KBM-7 (cell line): Measurements from ENCODE around the gene WFS1.

Source experiments
- DNase-seq: peaks from one replicate; pipeline ENCODE4 v3.0.0-alpha.2; 2015
- in situ Hi-C: fragments of 300-500 bp; cut with MboI; formaldehyde crosslinking; loops from 2 replicates; pipeline ENCODE4 v1.14.3; 2020; ENCODE audit warnings: low sequenced_read_pairs, low pct_unique_long_range_greater_than_20kb, mixed read lengths

Gene WFS1

DNA sequence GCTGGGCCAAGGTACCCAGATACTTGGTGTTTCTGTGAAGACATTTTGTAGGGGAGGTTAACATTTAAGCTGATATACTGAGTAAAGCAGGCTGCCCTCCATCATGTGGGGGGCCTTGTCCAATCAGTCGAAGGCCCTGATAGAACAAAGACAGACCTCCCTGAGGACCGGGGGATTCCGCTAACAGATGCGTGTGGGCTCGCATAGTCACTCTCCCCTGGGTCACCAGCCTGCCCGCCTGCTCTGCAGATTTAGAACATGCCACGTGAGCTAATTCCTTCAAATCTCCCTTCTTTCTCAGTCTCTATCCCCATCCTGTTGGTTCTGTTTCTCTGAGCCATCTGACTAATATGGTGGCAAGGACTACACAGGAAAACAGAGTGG, 60.7 kb downstream of the WFS1 start:
- no peak for DNase-seq
- in situ Hi-C loops: no loop called here

DNA sequence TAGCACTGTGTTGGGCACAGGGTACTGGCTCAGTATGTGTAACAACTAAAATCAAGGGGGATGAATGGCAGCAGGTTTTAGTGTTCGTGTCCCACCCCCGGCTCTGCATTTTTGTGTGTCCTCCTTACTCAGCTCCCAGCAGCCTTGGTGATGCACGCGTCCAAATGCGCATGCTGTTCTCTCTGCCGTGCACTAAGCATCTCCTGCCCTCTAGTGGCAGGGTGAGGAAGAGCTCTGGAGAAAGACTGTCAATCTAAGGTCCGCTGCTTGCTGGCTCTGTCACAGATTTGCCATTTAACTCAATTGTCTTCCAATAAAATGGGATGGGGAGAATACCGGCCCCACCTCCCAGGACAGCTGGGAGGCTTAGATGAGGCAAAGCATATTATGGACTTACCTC, 61.4 kb downstream of the WFS1 start:
- in situ Hi-C loops: no loop called here
- peak; percentile 31 for DNase-seq

- no peak for DNase-seq
- in situ Hi-C loops: no loop called here
These were observed 61.8 kb downstream of the WFS1 start for GRCh38 chr4:6331468-6331867.

- in situ Hi-C loops: no loop called here
- no peak for DNase-seq
These were observed 62.5 kb downstream of the WFS1 start for GRCh38 chr4:6332042-6332668.

- no peak for DNase-seq
- in situ Hi-C loops: no loop called here
These were observed 63.0 kb downstream of the WFS1 start for GRCh38 chr4:6332669-6333050.

DNA sequence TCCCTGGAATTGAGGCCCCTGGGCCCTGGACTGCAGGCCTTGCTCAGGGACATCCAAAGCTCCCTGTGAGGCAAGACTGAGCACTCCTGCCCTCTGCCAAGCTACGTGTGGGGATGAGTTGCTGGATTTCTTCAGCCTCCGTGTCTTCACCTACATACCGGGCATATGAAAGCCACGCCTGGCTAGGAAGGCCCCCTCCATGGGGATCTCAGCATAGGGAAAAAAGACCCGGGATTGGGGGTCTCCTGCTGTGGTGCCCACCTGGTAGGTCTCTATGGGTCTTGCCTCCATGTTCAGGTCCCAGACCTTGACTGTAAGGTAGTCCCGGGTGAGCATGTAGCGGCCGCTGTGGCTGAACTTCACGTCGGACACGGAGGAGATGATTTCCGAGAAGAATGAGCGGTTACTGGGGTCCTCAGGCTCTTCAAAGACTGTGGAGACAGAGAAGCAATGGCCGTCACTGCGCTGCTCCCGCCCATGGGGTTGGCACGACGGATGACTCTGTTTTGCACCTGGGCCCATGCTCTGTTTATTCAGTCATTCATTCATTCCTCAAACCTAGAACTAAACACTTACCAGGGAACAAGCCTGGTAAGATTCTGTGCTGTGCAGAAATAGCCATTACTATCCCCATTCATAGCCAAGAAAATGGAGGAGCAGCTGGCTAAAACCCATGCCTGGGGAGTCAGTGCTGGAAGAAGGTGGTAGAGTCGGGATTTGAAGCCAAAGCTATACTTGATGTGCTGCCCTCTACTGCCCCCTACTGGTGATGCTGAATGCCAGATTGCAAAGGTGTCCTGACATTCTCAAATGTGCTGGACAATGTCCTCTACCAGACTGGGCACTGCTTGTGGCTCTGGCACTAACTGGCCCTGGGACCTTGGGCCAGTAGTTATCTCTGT, 63.9 kb downstream of the WFS1 start:
- in situ Hi-C loops: no loop called here
- no peak for DNase-seq

DNA sequence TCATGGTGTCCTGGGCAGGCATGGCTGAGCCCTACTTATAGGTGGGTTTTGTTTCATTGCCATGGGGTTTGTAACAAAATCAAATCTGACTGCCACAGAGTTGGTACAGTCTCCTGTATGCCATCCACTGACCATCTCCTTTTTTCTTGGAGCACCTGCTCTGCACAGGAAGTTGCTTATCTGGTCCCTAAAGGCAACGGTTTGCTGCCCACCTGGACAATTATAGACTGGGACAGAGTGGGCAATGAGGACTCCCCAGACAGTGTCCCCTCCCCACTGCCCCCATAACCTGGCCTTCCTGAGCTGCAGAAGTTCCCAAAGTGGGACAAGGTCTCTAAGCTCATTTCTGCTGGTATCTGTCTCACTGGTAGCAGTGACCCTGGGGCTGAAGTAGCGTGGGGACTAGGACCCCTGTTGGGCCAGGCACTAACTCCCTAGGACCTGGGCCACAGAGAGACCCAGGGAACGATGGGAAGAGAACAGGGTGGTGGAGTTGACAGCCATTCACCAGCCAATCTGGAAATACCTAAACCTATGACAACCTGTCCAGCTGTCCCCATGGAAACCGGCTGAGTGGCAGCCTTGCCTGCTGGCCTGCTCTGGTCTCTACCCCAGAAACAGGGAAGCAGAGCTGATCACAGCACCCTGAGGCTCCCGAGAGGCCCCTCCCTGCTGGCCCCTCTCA, 64.7 kb downstream of the WFS1 start:
- no peak for DNase-seq
- in situ Hi-C loops: no loop called here

- in situ Hi-C loops: no loop called here
These were observed 65.5 kb downstream of the WFS1 start for GRCh38 chr4:6335040-6335590.

GRCh38 chr4:6336166-6336565, 66.5 kb downstream of the WFS1 start:
- DNase-seq: no peak
- in situ Hi-C loops: no loop called here

More at GRCh38 chr4:6335040-6335590, 65.5 kb downstream of the WFS1 start:
- DNase-seq: no peak

DNA sequence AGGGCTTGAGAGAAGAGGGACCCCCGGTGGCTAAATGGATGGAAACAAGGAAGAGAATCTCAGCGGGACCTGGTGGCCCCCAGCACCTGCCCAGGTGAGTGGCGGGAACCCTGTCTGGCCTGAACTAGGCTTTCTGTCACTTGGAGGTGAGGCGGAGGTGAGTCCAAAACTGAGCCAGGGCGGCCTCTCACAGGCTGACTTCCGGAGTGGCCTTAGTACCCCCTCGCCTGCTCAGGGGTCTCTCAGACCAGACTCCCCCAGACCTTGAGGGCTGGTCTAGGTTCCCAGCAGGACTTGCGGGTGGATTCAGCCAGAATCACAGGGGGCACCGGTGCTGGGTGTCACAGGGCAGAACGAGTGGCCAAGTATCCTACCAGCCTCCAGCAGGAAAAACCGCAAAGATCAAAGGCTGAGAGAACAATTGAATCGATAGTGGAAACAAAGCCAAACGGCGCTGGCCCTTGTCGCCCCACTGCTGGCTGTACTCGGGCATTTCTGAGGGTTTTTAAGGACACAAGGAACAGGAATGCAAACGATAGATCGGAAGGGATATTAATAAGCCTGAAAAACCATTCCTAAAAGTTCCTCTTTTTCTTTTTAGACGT, 67.8 kb downstream of the WFS1 start:
- no peak for DNase-seq

DNA sequence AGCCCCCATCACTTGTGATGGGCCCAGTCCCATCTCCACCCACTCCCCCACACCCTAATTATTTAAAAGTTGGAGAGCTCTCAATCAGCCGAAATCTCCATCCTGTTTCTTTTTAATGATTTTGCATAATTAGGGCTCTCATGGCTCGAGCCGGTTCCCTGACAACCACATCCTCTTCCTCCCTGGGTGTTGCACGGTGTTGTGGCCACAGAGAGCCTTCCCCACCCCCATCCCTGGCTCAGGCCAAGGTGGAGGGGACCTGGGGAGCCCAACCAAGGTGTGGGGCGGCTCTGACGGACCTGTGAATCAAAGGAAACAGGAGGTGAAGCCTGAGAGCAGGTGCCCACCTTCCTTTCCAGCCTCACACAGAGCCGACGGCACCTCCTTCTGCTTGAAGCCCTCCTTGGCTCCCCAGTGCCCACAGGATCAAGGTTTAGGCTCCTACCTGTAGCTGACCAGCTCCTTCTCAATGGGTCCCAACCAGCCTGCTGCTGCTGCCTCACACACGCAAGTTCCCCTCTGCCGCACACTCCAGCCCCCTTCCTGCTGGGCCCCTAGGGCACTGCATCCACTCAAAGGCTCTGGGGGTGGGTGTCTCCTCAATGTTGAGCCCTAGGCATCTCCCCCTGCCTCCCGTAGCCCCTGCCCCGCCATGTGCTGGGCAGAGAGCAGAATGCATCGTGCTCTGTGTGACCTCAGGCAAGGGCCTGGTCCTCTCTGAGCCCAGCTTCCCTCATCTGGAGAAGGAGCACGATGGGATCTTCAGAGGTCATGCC, 68.7 kb downstream of the WFS1 start:
- in situ Hi-C loops: no loop called here
- DNase-seq: no peak

More for the DNA sequence above, 67.8 kb downstream of the WFS1 start:
- in situ Hi-C loops: no loop called here

GRCh38 chr4:6338951-6339817, 69.5 kb downstream of the WFS1 start:
- DNase-seq: no peak
- in situ Hi-C loops: no loop called here

DNA sequence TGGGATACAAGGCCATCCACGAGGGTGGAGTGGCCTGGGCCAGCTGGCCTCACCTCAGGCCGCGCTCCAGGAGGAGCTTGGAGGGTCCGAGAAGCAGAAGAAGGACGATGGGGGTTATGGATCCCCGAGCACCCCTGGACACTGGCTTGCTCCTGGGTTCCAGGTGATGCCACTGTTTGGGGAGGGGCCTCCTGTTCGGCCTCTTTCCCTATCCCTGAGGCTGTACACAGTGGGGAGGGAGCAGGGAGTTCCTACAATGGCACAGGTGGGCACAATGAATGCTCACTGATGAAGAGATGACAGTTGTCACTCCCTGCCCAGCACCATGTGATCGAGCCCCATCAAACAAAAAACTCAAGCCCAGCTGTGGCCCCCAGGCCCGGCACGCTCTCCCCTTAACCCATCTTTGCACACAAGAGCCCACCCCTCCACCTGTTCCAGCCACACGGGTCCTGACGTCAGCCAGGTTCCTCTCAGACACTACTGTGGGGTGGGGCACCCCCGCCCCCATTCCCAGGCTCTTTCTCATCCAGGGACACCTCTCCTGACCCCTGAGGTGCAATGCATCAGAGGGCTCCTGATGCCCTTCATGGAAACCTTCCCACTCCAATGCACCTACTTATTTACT, 70.3 kb downstream of the WFS1 start:
- DNase-seq: no peak
- in situ Hi-C loops: no loop called here

GRCh38 chr4:6340446-6341015, 70.9 kb downstream of the WFS1 start:
- DNase-seq: no peak
- in situ Hi-C loops: no loop called here

DNA sequence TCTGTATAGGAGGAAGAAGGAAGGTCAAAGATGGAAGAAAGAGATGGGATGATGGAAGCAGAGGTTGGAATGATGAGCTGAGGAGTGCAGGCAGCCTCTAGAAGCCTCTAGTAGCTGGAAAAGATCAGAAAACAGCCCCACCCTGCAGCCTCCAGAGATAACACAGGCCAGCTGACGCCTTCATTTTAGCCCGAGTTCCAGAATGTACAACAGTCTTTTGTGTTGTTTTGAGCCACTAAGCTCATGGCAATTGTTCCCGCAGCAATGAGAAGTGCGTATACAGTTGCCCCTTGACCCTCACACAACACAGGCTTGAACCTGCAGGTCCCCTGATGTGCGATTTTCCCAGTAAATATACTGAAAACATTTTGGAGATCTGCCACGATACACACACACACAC, 72.0 kb downstream of the WFS1 start:
- no peak for DNase-seq
- in situ Hi-C loops: no loop called here

DNA sequence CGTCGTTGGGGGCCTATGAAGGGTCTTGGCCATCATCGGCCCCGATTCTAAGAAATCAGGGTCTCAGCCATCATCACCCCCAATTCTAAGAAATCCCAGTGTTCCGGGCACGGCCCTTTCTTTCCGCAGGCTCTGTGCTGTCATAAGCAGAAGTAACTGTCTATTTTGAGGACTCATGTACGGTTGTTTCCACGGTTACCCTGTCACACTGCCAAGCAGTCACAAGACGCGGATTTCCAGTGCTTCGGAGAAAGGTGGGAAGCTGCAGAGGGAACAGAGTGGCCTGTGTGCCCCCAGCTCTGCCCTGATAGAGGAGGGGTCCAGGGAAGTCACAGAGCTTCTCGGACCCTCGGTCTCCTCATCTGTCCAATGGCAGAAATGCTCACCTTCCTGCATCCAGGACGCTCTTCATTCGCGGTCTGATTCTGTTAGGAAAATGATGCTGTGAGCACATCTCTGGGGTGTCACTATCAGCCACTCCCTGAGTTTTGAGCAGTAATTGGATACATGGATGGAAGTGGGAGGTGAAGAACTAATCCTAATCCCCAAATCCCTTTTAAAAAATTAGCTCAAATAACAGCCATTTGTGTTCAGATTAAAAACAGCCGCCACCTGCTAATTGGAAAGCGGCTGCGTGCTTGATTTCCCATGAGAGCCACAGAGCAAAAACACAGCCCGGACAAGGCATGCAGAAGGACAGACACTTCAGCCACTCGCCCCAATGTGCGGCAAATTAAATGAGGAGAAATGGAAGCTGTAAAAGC, 73.1 kb downstream of the WFS1 start:
- in situ Hi-C loops: no loop called here
- DNase-seq: peak; percentile 62
